Spinal cord (tissue), 10 donors: ENCODE results near the gene STARD3NL. TPM values are rescaled to one million over a fixed set of nuclear protein-coding genes. Genes with fewer than 3 reads are reported as not detected.

Source experiments
- DNase-seq, 6 donors: peaks; one replicate each; pipeline versions ENCODE4 v3.0.0 to v3.0.0-alpha.2; 2013 to 2015; ENCODE audit warnings: low spot score in 6 of 6, low read depth in 4 of 6
- H3K27ac ChIP-seq: one replicate; pipeline ENCODE4 v1.5.1; 2013; ENCODE audit warnings: low read depth, low read length, control low read depth
- H3K27me3 ChIP-seq: one replicate; pipeline ENCODE4 v1.6.1; 2013; ENCODE audit warnings: low read length; ENCODE audit not compliant: control insufficient read depth, insufficient read depth
- H3K36me3 ChIP-seq: one replicate; pipeline ENCODE4 v1.6.1; 2013; ENCODE audit warnings: low read length; ENCODE audit not compliant: control insufficient read depth, insufficient read depth
- H3K4me1 ChIP-seq: one replicate; pipeline ENCODE4 v1.6.1; 2013; ENCODE audit warnings: low read length; ENCODE audit not compliant: control insufficient read depth, insufficient read depth
- H3K4me3 ChIP-seq: one replicate; pipeline ENCODE4 v1.5.1; 2013; ENCODE audit warnings: low read depth, low read length, control low read depth
- H3K9me3 ChIP-seq: one replicate; pipeline ENCODE4 v1.6.1; 2013; ENCODE audit warnings: low read length; ENCODE audit not compliant: control insufficient read depth, insufficient read depth
- WGBS: methylation state at CpG from one replicate; pipeline ENCODE4 v1.1.5; 2013; ENCODE audit warnings: missing lambda C conversion rate; ENCODE audit not compliant: insufficient coverage; 5-methylcytosine and 5-hydroxymethylcytosine counted together
- polyA plus RNA-seq, 2 donors: library from polyadenylated mRNA; unstranded; fragments of 120-200 nt; gene quantifications; one replicate each; pipeline ENCODE4 v1.2.1, GENCODE V29; 2013; ENCODE audit not compliant: insufficient read length in 2 of 2
- total RNA-seq, 2 donors: library from RNA; depleted of rRNA in 1 of 2; stranded (reverse); fragments of 120-200 nt in 1 of 2; fragments of >200 nt in 1 of 2; gene quantifications; one replicate each; pipeline versions ENCODE4 v1.2.3 to v1.2.4, GENCODE V29; 2013 to 2014
- donor health status: healthy.

STARD3NL gene
- total and polyA plus RNA-seq, 4 donors = 79.7 to 111 (median 97.9) TPM

- Histone ChIP-seq H3K27ac (peak overlapping the region; percentile 97), H3K4me3 (peak overlapping the region; percentile 94), H3K36me3 (no peaks in the 10 kb centered on the region), H3K4me1 (peaks cover 3% of the 10 kb centered on the region), H3K9me3 (no peaks in the 10 kb centered on the region), H3K27me3 (no peaks in the 10 kb centered on the region)
- WGBS = 0% methylated on average over 4 of the region's 15 CpGs
- no peak for DNase-seq
Observed at GRCh38 chr7:38178695-38179344, 775 bp downstream of the STARD3NL start.

- WGBS = 58% methylated on average over 2 of the region's 2 CpGs
- no peak overlapping the region for H3K27ac ChIP-seq
- peaks cover 3% of the 10 kb centered on the region for H3K4me1 ChIP-seq
- no peak overlapping the region for H3K4me3 ChIP-seq
- H3K36me3 ChIP-seq = no peaks in the 10 kb centered on the region
- DNase-seq = no peak
- H3K9me3 ChIP-seq = no peaks in the 10 kb centered on the region
- H3K27me3 ChIP-seq = no peaks in the 10 kb centered on the region
Observed at GRCh38 chr7:38179776-38180226, 1.8 kb downstream of the STARD3NL start.

DNA sequence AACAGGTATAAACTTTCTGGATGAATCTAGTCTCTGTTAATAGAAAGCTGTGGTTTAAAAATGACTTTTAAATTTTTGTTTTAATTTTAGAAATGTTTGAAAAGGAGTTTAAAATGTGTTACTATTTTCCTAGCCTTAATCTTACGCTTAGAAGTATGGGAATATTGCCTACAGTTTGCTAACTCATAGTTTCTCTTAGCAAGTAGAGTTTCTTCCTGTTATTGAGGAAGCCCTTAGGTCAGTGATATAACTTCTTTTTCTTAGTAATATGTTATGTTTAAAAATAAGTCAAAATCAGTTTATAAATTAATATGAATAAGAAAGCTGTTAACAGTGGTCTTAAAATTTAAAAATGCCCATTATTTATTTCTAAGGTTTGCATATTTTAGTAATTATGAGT is 3.1 kb downstream of the STARD3NL start:
- Histone ChIP-seq H3K27ac (no peak overlapping the region), H3K4me3 (no peak overlapping the region), H3K27me3 (no peaks in the 10 kb centered on the region), H3K9me3 (no peaks in the 10 kb centered on the region), H3K4me1 (peaks cover 3% of the 10 kb centered on the region), H3K36me3 (no peaks in the 10 kb centered on the region)
- no CpG with 5 or more reads among the region's 1 CpG for WGBS
- no peak for DNase-seq

DNA sequence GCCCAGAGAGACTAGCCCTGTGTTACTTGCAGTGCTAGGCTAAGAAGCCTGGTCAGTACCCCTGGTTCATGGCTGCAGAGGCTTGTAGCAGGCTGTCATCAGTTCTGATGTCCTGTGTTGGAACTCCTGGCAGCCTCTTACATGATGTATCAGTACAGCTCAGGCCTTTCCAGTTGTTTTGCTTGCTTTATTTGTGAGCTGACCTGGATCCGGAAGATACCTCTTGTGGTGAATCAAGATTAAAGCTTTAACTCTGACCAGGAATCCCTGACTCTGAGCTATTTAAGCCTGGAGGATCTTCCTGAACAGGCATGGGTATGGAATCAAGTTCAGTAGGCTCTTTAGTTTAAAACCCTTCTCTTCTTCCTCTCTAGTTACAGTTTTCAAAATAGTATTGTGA is 4.4 kb downstream of the STARD3NL start:
- DNase-seq = no peak
- Histone ChIP-seq H3K27me3 (no peaks in the 10 kb centered on the region), H3K27ac (no peak overlapping the region), H3K4me1 (peaks cover 3% of the 10 kb centered on the region), H3K36me3 (no peaks in the 10 kb centered on the region), H3K4me3 (no peak overlapping the region), H3K9me3 (no peaks in the 10 kb centered on the region)
- no CpG with 5 or more reads among the region's 1 CpG for WGBS

DNA sequence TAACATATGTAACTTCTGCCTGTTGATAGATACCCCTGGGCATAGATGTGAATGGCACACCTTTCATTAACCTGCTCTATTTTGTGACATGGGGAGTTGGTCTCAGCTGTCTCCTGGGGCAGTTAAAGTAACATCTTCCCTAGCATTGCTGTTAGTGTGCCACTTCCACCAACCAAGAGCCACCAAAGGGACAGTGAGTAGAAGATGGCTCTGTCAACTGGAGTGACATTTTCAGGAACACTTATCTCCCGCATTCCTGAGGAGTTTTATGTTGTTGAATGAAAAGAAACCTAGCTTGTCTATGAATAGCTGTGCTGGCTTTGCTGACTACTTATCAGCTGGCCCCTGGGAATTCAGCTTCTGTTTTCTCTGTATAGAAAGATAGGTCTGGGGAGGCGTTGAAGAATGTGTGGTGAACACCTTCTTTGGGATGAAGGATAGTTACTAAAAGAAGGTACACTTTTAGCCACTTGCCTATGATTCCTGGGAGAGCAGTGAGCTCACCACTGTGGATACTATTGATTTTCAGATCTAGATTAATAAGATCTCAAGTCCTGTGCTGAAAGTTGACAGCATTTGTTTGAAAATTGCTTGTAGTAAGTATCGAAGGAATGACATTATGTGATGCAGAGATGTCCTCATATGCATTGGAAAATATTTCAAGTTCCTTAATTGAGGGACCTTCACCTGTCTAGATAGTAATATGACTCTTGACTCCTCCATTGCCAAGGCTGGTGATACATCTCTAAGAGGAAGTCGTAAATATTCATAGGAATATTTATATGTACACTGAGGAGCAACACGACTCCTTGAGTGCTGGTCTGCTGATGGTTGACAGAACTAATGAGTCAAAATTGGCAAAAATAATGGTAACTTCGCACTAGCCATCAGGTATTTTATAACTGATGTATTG is 7.6 kb downstream of the STARD3NL start:
- Histone ChIP-seq H3K4me3 (no peak overlapping the region), H3K9me3 (no peaks in the 10 kb centered on the region), H3K36me3 (no peaks in the 10 kb centered on the region), H3K27ac (no peak overlapping the region), H3K27me3 (no peaks in the 10 kb centered on the region), H3K4me1 (no peaks in the 10 kb centered on the region)
- no peak for DNase-seq
- WGBS = 90% methylated on average over 3 of the region's 6 CpGs

GRCh38 chr7:38186593-38187314 is 8.7 kb downstream of the STARD3NL start:
- Histone ChIP-seq H3K27ac (no peak overlapping the region), H3K36me3 (no peaks in the 10 kb centered on the region), H3K27me3 (no peaks in the 10 kb centered on the region), H3K9me3 (peaks cover 1% of the 10 kb centered on the region), H3K4me1 (no peaks in the 10 kb centered on the region), H3K4me3 (no peak overlapping the region)
- DNase-seq = no peak
- 100% methylated on average over 2 of the region's 4 CpGs for WGBS

DNA sequence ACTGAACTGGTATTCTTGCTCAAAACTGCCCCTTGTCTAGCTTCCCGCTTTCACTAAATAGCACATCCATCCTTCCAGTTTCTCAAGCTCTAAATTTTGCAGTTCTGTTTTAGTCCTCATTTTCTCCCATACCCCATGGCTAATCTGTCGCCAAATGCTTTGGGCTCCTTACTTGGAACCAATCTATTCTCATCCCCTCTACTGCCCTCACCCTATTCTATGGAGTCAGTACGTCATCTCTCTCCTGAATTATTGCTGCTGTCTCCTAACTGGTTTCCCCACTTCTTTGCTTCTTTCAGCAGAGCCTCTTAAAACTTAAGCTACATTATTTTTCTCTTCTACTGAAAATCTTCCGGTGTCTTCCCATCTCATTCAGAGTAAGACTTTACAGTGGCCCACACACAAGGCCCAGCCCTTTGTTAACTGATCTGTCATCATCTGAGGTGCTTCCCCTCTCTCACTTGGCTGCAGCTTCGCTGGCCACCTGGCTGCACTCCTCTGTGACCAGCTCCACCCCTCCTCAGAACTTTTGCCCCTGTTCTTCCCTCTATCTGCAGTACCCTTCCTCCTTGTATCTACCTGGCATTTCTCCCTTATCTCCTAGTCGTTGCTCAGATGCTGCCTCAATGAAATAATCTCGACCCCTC is 9.9 kb downstream of the STARD3NL start:
- WGBS = 61% methylated on average over 5 of the region's 7 CpGs
- no peaks in the 10 kb centered on the region for H3K27me3 ChIP-seq
- H3K4me3 ChIP-seq = no peak overlapping the region
- no peaks in the 10 kb centered on the region for H3K4me1 ChIP-seq
- H3K27ac ChIP-seq = no peak overlapping the region
- H3K9me3 ChIP-seq = peaks cover 6% of the 10 kb centered on the region
- no peak for DNase-seq
- no peaks in the 10 kb centered on the region for H3K36me3 ChIP-seq

DNA sequence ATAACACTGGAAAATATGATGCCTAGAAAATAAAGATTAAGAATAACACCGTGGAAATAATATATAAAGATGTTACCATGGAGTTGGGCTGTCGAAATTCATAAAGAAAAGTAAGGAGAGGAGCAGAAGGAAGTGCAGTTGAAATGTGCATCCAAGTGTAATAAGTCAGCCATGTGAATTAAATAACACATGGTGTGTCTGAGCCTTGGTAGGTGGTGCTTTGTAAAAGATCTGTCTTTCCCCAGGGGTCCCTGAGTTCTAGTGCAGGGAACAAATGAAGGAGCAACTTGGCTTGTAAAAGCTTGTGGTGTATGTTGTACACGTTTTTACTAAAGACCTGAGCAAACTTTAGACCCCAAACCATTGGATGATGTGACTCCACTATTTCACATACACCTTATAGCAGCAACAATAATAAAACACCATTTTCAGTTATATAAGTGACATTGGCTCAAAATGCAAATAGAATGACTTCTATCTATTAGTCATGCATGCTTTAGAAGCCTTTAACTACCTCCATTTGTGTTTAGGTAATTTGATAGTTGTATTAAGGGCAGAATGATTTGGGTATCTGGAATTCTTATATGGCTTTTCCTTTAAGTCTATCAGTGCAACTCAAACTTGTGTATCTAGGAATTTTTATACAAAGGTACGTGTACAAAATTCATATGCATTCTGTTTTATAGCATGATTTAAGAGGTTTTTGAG is 11.3 kb downstream of the STARD3NL start:
- no CpG with 5 or more reads among the region's 4 CpGs for WGBS
- peak in 1 of 6 donors; percentile 44 for DNase-seq

DNA sequence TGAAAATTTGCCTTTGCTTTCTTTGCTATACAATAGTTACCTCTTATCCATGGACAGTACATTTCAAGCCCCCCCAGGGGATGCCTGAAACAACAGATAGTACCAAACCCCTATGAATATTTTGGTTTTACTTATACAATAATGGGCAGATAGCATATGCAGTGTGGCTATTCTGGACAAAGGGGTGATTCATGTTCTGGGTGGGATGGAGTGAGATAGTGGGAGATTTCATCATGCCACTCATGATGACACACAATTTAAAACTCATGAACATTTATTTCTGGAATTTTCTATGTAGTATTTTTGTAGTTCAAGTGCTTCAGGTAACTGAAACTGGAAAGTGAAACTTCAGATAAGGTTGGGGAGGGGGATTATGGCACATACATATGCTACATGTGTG is 12.0 kb downstream of the STARD3NL start:
- DNase-seq = no peak
- Histone ChIP-seq H3K36me3 (no peaks in the 10 kb centered on the region), H3K27me3 (no peaks in the 10 kb centered on the region), H3K4me3 (no peak overlapping the region), H3K9me3 (peaks cover 6% of the 10 kb centered on the region), H3K27ac (no peak overlapping the region), H3K4me1 (no peaks in the 10 kb centered on the region)

More for the DNA sequence above, 11.3 kb downstream of the STARD3NL start:
- Histone ChIP-seq H3K9me3 (peaks cover 6% of the 10 kb centered on the region), H3K4me3 (no peak overlapping the region), H3K27ac (no peak overlapping the region), H3K4me1 (no peaks in the 10 kb centered on the region), H3K27me3 (no peaks in the 10 kb centered on the region), H3K36me3 (no peaks in the 10 kb centered on the region)
